KOPT-K1 (cell line): Measurements from ENCODE around the gene GJA8.
"Not testable (repeated sequence)": the region's sequence is repeated elsewhere in the genome, so short reads cannot be mapped to it uniquely, and the experiment has no call there.

Source experiments
- H3K27ac ChIP-seq: fragments of 200-600 bp; sonication (generic); 2 replicates; pipeline ENCODE4 v1.5.1; 2016; ENCODE audit warnings: antibody characterized with exemption, mild to moderate bottlenecking, low read depth, low read length; ENCODE audit not compliant: poor library complexity, severe bottlenecking
- H3K36me3 ChIP-seq: fragments of 200-600 bp; sonication (generic); 2 replicates; pipeline ENCODE4 v1.5.1; 2017; ENCODE audit warnings: antibody characterized with exemption, mild to moderate bottlenecking, low read length, moderate library complexity; ENCODE audit not compliant: insufficient read depth
- H3K9me3 ChIP-seq: fragments of 200-600 bp; sonication (generic); 2 replicates; pipeline ENCODE4 v1.5.1; 2017; ENCODE audit warnings: antibody characterized with exemption, low read length, mild to moderate bottlenecking; ENCODE audit not compliant: insufficient read depth, poor library complexity, severe bottlenecking

GJA8 gene

GRCh38 chr1:147902253-147902845, at the start of gene GJA8:
Gene GJA8, plus strand, starts transcription at chr1:147902795. Its CDS starts 5,161 bp downstream, at chr1:147907956.
- no peaks in the 10 kb centered on the region for H3K36me3 ChIP-seq
- no peaks in the 10 kb centered on the region for H3K9me3 ChIP-seq
- H3K27ac ChIP-seq: no peak within 1 kb of the TSS

GRCh38 chr1:147853391-147853790, 49.2 kb upstream of the GJA8 start:
- no peak overlapping the region for H3K27ac ChIP-seq
- H3K9me3 ChIP-seq: no peaks in the 10 kb centered on the region
- H3K36me3 ChIP-seq: no peaks in the 10 kb centered on the region

GRCh38 chr1:147854989-147855388, 47.6 kb upstream of the GJA8 start:
- not testable (repeated sequence) for H3K36me3 ChIP-seq, H3K9me3 ChIP-seq, H3K27ac ChIP-seq

- not testable (repeated sequence) for H3K9me3 ChIP-seq, H3K27ac ChIP-seq, H3K36me3 ChIP-seq
Measured at GRCh38 chr1:147855996-147856395, 46.6 kb upstream of the GJA8 start.

- not testable (repeated sequence) for H3K27ac ChIP-seq
Measured at GRCh38 chr1:147867204-147867603, 35.4 kb upstream of the GJA8 start.

GRCh38 chr1:147878022-147878421, 24.6 kb upstream of the GJA8 start:
- peaks cover 5% of the 10 kb centered on the region for H3K9me3 ChIP-seq
- no peaks in the 10 kb centered on the region for H3K36me3 ChIP-seq
- no peak overlapping the region for H3K27ac ChIP-seq

More at GRCh38 chr1:147867204-147867603, 35.4 kb upstream of the GJA8 start:
- H3K9me3 ChIP-seq: peaks cover 14% of the 10 kb centered on the region
- H3K36me3 ChIP-seq: not testable (repeated sequence)

GRCh38 chr1:147879911-147880310, 22.7 kb upstream of the GJA8 start:
- H3K9me3 ChIP-seq: peaks cover 5% of the 10 kb centered on the region
- no peaks in the 10 kb centered on the region for H3K36me3 ChIP-seq
- H3K27ac ChIP-seq: no peak overlapping the region

- Histone ChIP-seq H3K36me3 (no peaks in the 10 kb centered on the region), H3K27ac (no peak overlapping the region), H3K9me3 (peaks cover 5% of the 10 kb centered on the region)
Measured at GRCh38 chr1:147882535-147882934, 20.1 kb upstream of the GJA8 start.

- Histone ChIP-seq H3K9me3 (no peaks in the 10 kb centered on the region), H3K27ac (no peak overlapping the region), H3K36me3 (no peaks in the 10 kb centered on the region)
Measured at GRCh38 chr1:147890177-147890790, 12.3 kb upstream of the GJA8 start.

GRCh38 chr1:147891088-147891487, 11.5 kb upstream of the GJA8 start:
- Histone ChIP-seq H3K27ac (no peak overlapping the region), H3K9me3 (no peaks in the 10 kb centered on the region), H3K36me3 (no peaks in the 10 kb centered on the region)

GRCh38 chr1:147892216-147892615, 10.4 kb upstream of the GJA8 start:
- Histone ChIP-seq H3K9me3 (no peaks in the 10 kb centered on the region), H3K36me3 (no peaks in the 10 kb centered on the region), H3K27ac (no peak overlapping the region)

GRCh38 chr1:147892731-147893214, 9.8 kb upstream of the GJA8 start:
- H3K9me3 ChIP-seq: no peaks in the 10 kb centered on the region
- H3K27ac ChIP-seq: no peak overlapping the region
- H3K36me3 ChIP-seq: no peaks in the 10 kb centered on the region

- H3K36me3 ChIP-seq: no peaks in the 10 kb centered on the region
- no peak overlapping the region for H3K27ac ChIP-seq
- H3K9me3 ChIP-seq: no peaks in the 10 kb centered on the region
Measured at GRCh38 chr1:147895123-147895522, 7.5 kb upstream of the GJA8 start.

GRCh38 chr1:147897029-147897752, 5.4 kb upstream of the GJA8 start:
- Histone ChIP-seq H3K27ac (no peak overlapping the region), H3K36me3 (no peaks in the 10 kb centered on the region), H3K9me3 (no peaks in the 10 kb centered on the region)

GRCh38 chr1:147897789-147898188, 4.8 kb upstream of the GJA8 start:
- Histone ChIP-seq H3K9me3 (no peaks in the 10 kb centered on the region), H3K36me3 (no peaks in the 10 kb centered on the region), H3K27ac (no peak overlapping the region)
